GM19452 (cell line): ENCODE results near the gene GPC6.

Source experiments
- ATAC-seq: cut with Tn5 transposase; IDR thresholded peaks from one replicate; pipeline ENCODE4 v1.9.1; 2021; ENCODE audit not compliant: unreplicated experiment

The GPC6 gene

GRCh38 chr13:93268327-93269028, 41.9 kb downstream of the GPC6 start:
- ATAC-seq, result no peak

- no peak for ATAC-seq
Observed at GRCh38 chr13:93270769-93271742, 44.4 kb downstream of the GPC6 start.

GRCh38 chr13:93279982-93280381, 53.4 kb downstream of the GPC6 start:
- no peak for ATAC-seq

- ATAC-seq, result no peak
Observed at GRCh38 chr13:93280688-93281087, 54.1 kb downstream of the GPC6 start.

GRCh38 chr13:93283255-93283654, 56.6 kb downstream of the GPC6 start:
- ATAC-seq, result no peak

GRCh38 chr13:93284064-93284463, 57.5 kb downstream of the GPC6 start:
- no peak for ATAC-seq

GRCh38 chr13:93286047-93286446, 59.4 kb downstream of the GPC6 start:
- ATAC-seq, result no peak

- ATAC-seq, result no peak
Observed at GRCh38 chr13:93289053-93289452, 62.4 kb downstream of the GPC6 start.

GRCh38 chr13:93289842-93290241, 63.2 kb downstream of the GPC6 start:
- no peak for ATAC-seq

GRCh38 chr13:93290503-93290902, 63.9 kb downstream of the GPC6 start:
- ATAC-seq, result no peak

GRCh38 chr13:93292366-93292765, 65.8 kb downstream of the GPC6 start:
- no peak for ATAC-seq

GRCh38 chr13:93293710-93294109, 67.1 kb downstream of the GPC6 start:
- ATAC-seq, result no peak

GRCh38 chr13:93296584-93296983, 70.0 kb downstream of the GPC6 start:
- ATAC-seq, result no peak

GRCh38 chr13:93298713-93299112, 72.1 kb downstream of the GPC6 start:
- no peak for ATAC-seq

GRCh38 chr13:93304134-93304533, 77.5 kb downstream of the GPC6 start:
- ATAC-seq, result no peak

GRCh38 chr13:93304868-93305613, 78.4 kb downstream of the GPC6 start:
- no peak for ATAC-seq

- no peak for ATAC-seq
Observed at GRCh38 chr13:93305886-93306285, 79.3 kb downstream of the GPC6 start.

GRCh38 chr13:93307136-93307535, 80.5 kb downstream of the GPC6 start:
- no peak for ATAC-seq

GRCh38 chr13:93307651-93308050, 81.0 kb downstream of the GPC6 start:
- ATAC-seq, result no peak

GRCh38 chr13:93309886-93310523, 83.4 kb downstream of the GPC6 start:
- no peak for ATAC-seq

GRCh38 chr13:93316841-93317240, 90.2 kb downstream of the GPC6 start:
- no peak for ATAC-seq
